ENCODE results near the gene STX8. TPM values are rescaled to one million over a fixed set of nuclear protein-coding genes. Genes with fewer than 3 reads are reported as not detected.

The STX8 gene
- total and polyA plus RNA-seq, 3 donors from 2014 or later = 103 to 160 (median 125) TPM

DNA sequence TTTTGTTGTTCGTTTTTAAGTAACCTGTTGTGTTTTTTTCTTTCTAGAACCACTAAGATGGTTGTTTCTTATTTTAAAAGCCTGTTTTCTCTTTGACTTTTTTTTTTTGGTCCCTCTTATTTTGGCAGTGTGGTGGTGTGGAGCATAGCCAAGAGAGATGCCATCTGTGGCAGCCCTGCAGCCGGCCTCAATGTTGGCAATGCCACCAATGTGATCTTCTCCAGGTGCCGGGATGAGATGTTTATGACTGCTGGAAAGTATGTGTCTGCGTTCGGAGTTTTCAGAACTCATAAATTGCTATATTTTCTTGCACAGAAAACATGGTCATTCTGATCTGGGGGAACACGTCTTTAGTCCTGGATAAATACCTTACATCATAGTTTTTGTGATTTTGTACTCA lies 18.4 kb upstream of the STX8 start:
- H3K27me3 ChIP-seq = no peaks in the 10 kb centered on the region
- no peaks in the 10 kb centered on the region for H3K9me3 ChIP-seq
- DNase-seq = no peak
- intact Hi-C loops (cut with DNase I; ENCODE audit: low total_unique reads) = no loop called here
- no peak overlapping the region for H3K27ac ChIP-seq
- H3K4me1 ChIP-seq = no peaks in the 10 kb centered on the region
- WGBS, 2 donors = 67 to 74% methylated on average over 6 of the region's 6 CpGs
- no peak overlapping the region for H3K4me3 ChIP-seq
- H3K36me3 ChIP-seq (ENCODE audit: low read depth, missing control alignments) = no peaks in the 10 kb centered on the region
- TF ChIP-seq, protein P1, sequence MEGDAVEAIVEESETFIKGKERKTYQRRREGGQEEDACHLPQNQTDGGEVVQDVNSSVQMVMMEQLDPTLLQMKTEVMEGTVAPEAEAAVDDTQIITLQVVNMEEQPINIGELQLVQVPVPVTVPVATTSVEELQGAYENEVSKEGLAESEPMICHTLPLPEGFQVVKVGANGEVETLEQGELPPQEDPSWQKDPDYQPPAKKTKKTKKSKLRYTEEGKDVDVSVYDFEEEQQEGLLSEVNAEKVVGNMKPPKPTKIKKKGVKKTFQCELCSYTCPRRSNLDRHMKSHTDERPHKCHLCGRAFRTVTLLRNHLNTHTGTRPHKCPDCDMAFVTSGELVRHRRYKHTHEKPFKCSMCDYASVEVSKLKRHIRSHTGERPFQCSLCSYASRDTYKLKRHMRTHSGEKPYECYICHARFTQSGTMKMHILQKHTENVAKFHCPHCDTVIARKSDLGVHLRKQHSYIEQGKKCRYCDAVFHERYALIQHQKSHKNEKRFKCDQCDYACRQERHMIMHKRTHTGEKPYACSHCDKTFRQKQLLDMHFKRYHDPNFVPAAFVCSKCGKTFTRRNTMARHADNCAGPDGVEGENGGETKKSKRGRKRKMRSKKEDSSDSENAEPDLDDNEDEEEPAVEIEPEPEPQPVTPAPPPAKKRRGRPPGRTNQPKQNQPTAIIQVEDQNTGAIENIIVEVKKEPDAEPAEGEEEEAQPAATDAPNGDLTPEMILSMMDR (IDR thresholded peaks at IDR 0.05) = no peak
- TF ChIP-seq POLR2A (IDR thresholded peaks at IDR 0.05) = no peak

DNA sequence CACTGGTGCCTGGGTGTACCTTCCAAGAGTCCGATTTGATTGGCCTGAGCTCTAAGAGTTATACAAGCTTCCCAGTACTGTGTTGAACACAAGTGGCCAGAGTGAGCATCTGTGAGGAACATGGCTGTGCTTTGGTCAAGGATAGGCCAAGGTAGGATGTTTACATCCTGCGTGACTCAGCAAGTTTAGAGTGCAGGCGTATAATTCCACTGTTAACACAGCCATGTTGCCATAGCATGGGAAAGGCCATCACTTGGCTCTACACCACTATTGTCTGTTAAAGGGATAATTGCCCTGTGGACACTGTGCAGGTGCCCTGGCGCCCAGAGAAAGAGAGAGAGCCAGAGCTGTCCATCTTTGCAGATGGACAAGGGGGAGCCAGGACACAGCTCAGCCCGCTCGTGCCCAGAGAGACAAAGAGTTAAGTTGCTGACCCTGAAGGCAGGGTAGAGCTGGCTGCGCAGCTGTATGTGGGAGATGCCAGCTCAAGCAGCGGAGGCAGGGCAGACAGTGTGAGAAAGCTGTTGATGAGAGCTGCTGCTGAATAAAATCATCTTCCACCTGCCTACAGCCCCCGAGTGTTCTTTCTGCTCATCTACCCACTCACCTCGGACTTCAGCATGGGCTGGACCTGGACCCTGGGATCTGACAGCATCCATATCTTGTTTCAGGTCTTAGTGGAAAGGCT lies 12.5 kb upstream of the STX8 start:
- WGBS, 2 donors = 72 to 73% methylated on average over 10 of the region's 10 CpGs
- no peaks in the 10 kb centered on the region for H3K27me3 ChIP-seq
- no peaks in the 10 kb centered on the region for H3K9me3 ChIP-seq
- DNase-seq = peak; percentile 40
- TF ChIP-seq, protein P1 (IDR thresholded peaks at IDR 0.05) = no peak
- TF ChIP-seq POLR2A (IDR thresholded peaks at IDR 0.05) = no peak
- H3K27ac ChIP-seq = no peak overlapping the region
- no peak overlapping the region for H3K4me3 ChIP-seq
- intact Hi-C loops (cut with DNase I; ENCODE audit: low total_unique reads) = no loop called here
- no peaks in the 10 kb centered on the region for H3K4me1 ChIP-seq
- H3K36me3 ChIP-seq (ENCODE audit: low read depth, missing control alignments) = no peaks in the 10 kb centered on the region

DNA sequence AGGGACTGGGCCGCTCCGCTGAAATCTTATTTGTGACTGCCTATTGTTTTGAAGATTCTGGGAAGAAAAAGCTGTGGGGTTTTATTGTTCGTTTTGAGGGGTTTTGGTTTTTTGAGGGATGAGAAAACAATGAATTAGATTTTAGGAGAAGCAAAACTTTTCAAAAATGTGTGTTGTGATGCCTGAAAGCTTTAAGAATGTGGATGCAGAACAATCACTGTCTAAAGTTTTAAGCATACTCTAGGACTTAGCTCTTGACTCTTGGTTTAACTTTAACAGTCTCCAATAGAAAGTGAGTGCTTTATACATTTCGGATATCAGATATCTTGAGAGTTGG lies 1.7 kb upstream of the STX8 start:
- Histone ChIP-seq H3K27ac (peak overlapping the region in 1 of 2 donors; percentile 47), H3K27me3 (no peaks in the 10 kb centered on the region), H3K4me1 (peaks cover 13% of the 10 kb centered on the region), H3K36me3 (ENCODE audit: low read depth, missing control alignments) (no peaks in the 10 kb centered on the region), H3K9me3 (no peaks in the 10 kb centered on the region), H3K4me3 (peak overlapping the region in 1 of 2 donors; percentile 72)
- no peak for DNase-seq
- intact Hi-C loops (cut with DNase I; ENCODE audit: low total_unique reads) = no loop called here
- no peak for TF ChIP-seq POLR2A (IDR thresholded peaks at IDR 0.05)
- TF ChIP-seq, protein P1 (IDR thresholded peaks at IDR 0.05) = no peak
- WGBS, 2 donors = 9 to 15% methylated on average over 4 of the region's 4 CpGs

DNA sequence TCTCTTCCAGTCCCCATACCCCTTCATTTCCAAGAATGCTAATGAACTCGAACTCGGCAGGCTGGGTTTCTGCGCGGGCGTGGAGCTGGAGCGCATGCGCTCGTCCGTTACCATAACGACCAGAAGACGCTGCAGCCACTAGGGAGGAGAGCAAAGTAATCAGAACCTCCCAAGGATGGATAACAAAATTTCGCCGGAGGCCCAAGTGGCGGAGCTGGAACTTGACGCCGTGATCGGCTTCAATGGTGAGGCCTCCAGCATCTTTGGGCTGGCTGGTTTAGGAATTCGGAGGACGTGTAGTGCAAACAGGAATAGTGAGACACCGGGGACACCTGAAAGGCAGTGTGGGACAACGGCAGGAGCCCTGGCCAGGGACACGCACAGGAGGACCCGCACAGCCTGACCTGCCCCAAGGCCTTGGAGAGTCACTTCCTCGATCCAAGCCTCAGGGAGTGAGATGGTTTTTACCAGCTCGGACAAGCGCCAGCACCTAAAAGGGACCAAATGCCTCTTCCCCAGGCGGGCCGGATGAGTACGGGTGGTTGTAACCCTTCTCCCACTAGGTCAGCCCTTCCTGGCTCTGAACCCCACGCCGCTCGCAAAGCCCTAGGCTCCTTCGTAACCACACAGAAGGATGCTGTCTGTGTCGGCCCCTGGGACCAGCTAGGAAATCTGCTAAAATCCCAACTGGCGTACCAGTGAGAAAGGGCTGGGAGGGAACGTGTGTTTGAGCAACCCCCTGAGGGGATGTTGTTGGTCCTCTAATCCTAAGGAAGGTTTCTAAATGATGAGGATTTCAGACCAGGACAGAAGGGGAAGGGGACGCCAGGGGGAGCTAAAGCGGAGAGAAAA lies 1.1 kb upstream of the STX8 start, which contains the start of gene CFAP52:
TSS of gene CFAP52 (plus strand) at position 122 of the 852 bp plus-strand sequence. CDS start at position 176, 54 bp downstream.
- WGBS, 2 donors = 0 to 2% methylated on average over 38 of the region's 38 CpGs
- Histone ChIP-seq H3K27ac (peak within 1 kb of the TSS; percentile 62 to 63), H3K36me3 (ENCODE audit: low read depth, missing control alignments) (no peaks in the 10 kb centered on the region), H3K4me1 (peaks cover 13% of the 10 kb centered on the region), H3K9me3 (no peaks in the 10 kb centered on the region), H3K4me3 (peak within 1 kb of the TSS; percentile 72 to 90), H3K27me3 (no peaks in the 10 kb centered on the region)
- TF ChIP-seq POLR2A (IDR thresholded peaks at IDR 0.05) = no peak
- TF ChIP-seq, protein P1 (IDR thresholded peaks at IDR 0.05) = peak; percentile 51 to 72 (median 61)
- DNase-seq = peak; percentile 86
- intact Hi-C loops (cut with DNase I; ENCODE audit: low total_unique reads) = no loop called here
